Posterior vena cava (tissue), 2 donors: ENCODE data around the gene DYSF. TPM values are rescaled to one million over a fixed set of nuclear protein-coding genes. Genes with fewer than 3 reads are reported as not detected.

Experiments
- DNase-seq: peaks from one replicate; pipeline ENCODE4 v3.0.0-alpha.2; 2020; ENCODE audit warnings: low spot score
- intact Hi-C, 2 donors: fragments of 100-400 bp; cut with DNase I; formaldehyde crosslinking; loops; one replicate each; pipeline versions ENCODE4 v1.14.1 to v1.14.2; 2022 to 2023
- total RNA-seq, 2 donors: library from RNA; stranded (reverse); fragmentation: NEBNext Ultra II Directional; extraction: Animal tissue kit (Norgen Biotek cat#: 25700); gene quantifications; one replicate each; pipeline ENCODE4 v1.2.1, GENCODE V29; 2021
- donor health status: DM: yes; HTN: yes; CAD: no.
- donor health status: DM: yes; HTN: yes; CAD: no.

The DYSF gene
- total RNA-seq, 2 donors from 2014 or later, result 42.1 to 46.8 TPM

GRCh38 chr2:71694501-71695234 is 241.3 kb downstream of the DYSF start:
- no peak for DNase-seq
- intact Hi-C loops, result no loop called here

GRCh38 chr2:71695235-71696120 is 242.1 kb downstream of the DYSF start:
- intact Hi-C loops, result no loop called here
- DNase-seq, result peak; percentile 51

DNA sequence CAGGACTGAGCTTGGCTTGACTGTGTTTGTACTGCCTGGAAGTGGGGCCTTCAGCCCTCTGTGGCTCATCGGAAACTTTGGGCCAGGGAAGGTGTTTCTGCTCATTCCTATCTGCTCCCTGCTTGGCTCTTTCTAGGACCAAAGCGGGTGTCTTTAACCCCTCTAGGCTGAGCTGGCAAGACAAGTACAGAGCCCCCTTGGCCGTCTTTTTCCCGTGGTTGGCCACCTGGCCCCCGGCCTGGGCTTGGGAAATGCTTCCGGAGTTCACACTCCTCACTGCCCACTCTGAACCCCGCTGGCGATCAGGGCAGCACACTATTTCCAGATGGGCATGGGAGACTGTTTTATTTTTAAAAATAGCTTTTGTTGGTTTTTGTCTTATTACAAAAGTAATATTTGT is 243.0 kb downstream of the DYSF start:
- intact Hi-C loops, result no loop called here
- peak; percentile 72 for DNase-seq

DNA sequence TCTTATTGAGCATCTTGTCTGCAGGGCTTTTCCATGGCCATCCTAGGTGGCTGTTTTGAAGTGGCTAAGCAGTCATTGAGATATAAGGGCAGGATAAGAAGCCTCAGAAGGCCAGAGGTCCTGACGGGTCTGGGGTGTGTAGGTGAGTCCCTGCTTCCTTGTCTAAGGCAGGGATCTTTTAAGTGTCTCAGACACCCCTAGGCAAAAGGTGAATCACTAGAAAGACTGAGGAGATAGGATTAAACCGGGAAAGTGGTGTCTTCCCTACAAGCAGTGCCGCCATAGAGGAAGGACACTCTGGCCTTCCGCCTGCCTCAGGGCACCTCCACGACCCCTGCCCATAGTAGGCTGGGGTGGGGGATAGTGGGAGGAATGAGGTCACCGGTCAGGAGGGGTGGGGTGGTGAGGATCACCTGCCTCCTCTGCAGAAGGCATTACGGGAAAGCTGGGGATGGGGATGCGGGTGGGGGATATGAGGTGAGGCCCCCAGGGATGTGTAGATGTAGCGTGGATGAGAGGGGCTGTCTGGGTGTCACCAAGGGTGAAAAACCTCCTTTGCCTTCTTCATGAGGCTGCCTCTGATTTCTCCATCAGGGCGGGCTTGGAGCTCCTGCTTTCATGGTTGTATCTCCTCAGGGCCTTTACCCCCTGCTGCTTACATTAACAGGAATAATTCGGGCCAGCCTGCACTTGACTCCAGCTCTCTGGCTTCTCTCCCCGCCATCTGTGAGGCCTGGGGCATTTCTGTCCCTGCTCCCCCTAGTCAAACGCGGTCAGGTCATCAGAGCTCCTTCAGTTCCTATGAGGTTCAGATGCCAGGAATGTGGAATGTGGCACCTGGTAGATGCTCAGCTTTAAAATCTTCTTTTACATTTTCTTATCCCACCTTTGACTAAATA is 244.0 kb downstream of the DYSF start:
- intact Hi-C loops, result no loop called here
- DNase-seq, result peak; percentile 56

DNA sequence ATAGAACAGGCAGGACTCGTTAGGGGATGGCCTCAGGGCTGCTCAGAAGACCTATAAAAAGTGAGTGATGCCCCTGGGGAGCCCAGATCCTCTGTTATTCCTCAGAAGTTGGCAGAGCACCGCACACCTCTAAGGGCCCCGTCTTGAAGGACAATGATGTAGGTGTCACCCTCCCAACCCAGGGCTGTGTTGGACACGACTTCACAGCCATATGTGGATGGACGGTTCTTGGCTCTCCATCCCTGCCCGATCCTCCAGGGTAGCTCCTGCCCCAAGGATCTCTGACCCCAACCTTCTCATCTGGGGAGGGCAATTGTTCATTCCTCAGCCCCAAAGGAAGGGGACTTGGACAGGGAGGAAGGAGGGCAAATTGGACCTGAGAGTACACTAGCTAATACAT is 246.1 kb downstream of the DYSF start:
- peak; percentile 26 for DNase-seq
- intact Hi-C loops, result no loop called here

GRCh38 chr2:71700041-71700657 is 246.8 kb downstream of the DYSF start:
- peak; percentile 51 for DNase-seq
- intact Hi-C loops, result no loop called here

DNA sequence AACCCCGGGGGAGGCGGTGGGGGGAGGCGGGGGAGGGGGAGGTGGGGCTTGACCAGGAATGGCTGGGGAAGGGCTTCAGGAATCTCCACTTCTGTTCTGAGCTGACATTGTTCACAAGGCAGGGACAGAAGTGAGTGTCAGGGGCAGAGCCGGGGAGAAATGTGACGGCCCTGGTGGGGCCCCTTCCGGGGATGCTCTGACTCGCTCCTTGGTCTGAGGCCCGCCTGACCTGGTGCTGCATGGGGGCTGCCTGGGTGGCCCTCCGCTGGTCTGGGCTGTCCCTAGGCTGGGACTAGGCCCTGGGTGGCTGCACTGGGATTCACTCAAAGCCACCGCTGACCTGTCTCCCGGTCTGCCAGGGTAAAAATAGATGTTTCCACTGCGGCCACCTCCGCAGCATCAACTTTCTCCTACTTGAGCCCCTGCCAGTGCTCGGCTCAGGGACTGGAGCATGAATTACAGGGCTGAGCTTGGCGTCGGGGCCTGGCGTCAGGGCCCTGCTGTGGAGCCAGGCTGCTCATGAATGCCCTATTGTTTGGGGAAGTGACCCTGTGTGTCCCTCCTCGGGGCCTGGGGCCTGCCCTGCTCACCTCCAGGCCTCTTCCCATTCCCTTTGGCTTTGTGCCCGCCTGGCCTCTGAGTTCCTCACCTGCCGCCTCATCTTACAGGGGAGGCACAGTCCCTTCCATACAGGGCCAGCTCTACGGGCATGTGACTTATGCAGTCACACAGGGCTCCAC is 247.5 kb downstream of the DYSF start:
- intact Hi-C loops, result no loop called here

GRCh38 chr2:71702071-71702970 is 249.0 kb downstream of the DYSF start:
- DNase-seq, result peak; percentile 79
- intact Hi-C loops, result no loop called here

More for the DNA sequence above, 247.5 kb downstream of the DYSF start:
- peak; percentile 90 for DNase-seq

DNA sequence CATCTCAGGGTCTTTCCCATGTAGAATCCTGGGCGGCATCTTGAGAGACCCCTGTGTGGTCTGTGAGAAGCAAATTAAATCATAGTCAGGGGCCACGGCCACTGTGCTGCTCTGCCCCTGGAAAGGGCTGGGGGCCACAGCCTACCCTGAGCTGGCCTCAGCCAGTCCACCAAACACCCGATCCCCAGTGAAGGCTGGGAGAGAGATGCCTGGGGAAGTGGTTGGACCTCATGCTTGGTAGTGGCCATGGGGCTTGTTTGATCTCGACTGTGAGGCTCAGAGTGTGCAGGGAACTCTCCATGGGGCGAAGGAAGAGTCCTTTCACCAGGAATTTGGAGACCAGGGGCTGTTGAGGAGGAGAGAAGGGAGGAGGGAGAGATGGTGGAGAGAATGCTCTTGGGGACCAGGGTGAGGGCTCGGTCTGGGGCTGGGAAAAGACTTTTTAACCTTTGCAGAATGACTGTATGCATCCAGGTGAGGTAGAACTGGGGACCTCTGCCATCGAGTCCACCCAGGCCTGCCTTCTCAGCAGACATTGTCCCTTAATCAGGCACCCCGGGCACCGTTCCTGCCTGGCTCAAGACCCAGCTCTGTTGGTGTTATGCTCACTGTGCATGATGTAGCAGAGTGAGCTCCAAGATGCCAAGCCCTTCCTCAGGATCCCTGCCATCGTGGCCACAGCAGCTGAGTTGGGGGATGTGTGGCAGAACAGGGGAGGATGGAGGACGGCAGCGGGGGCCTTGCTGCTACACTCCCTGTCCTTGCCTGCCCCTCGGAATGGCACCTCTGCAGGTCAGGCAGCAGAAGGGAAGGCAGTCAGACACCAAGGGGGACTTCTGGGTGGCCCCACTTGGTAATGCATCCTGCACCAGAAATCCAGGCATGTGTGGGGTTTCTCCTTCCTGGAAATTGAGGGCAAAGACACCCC is 249.9 kb downstream of the DYSF start:
- intact Hi-C loops, result no loop called here
- DNase-seq, result peak; percentile 57

GRCh38 chr2:71704131-71704561 is 250.8 kb downstream of the DYSF start:
- intact Hi-C loops, result no loop called here

GRCh38 chr2:71704688-71705087 is 251.3 kb downstream of the DYSF start:
- intact Hi-C loops, result no loop called here

More at GRCh38 chr2:71704131-71704561, 250.8 kb downstream of the DYSF start:
- DNase-seq, result peak; percentile 69

DNA sequence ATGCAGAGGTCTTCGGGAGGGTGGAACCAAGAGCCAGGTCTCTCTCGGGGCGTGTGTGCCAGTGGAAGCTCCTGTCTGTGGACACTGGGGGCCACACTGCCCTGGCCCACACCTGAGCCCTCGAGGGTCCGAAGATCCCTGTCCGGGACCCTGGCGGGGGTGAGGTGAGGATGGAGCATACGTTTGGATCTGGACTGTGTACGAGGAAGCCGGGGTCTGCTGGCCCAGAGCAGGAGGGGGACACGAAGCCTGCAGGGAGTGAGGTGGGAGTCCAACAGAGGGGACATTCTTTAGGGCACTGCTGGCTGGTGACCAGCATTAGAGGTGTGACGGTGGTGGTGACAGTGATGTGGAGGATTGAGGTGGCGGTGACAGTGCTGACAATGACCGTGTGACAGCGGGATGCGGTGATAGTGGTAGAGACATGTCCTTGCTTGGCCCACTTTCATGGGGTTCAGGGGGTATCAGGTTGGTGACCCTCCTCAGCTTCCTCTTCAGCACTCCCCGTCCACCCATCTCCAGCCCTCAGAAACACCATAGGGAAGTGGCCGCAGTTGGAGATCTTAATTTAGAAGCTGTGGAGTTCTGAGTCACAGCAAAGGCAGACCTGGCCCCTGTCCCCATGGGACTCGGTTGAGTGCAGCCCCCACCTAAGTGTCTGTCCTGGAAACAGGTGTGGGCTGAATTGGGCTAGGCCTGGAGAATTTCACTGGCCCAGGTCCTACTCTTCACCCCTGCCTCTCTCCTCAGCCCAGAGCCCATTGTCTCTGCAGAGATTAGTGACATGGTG is 252.0 kb downstream of the DYSF start:
- intact Hi-C loops, result no loop called here
- DNase-seq, result peak; percentile 68

More at GRCh38 chr2:71704688-71705087, 251.3 kb downstream of the DYSF start:
- peak; percentile 37 for DNase-seq

- intact Hi-C loops, result no loop called here
- DNase-seq, result peak; percentile 66
These were observed 252.8 kb downstream of the DYSF start for GRCh38 chr2:71706121-71706520.

DNA sequence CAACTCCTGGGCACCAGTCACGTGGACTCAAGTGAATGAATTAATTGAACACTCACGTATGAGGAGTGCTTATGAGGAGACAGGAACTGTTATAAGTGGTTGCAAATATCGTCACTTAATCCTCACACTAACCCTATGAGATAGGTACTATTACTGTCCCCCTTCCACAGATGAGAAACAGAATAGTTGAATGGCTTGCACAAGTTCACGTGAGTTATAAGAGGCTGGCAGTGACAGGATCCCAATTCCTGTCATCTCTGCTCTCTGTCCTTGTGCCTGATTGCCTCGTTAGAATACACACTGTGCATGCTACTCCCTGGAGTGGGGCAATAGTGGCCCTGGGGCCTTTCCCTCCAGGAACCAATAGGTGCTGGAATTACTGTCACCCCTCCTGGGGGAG is 253.5 kb downstream of the DYSF start:
- DNase-seq, result peak; percentile 26
- intact Hi-C loops, result no loop called here

DNA sequence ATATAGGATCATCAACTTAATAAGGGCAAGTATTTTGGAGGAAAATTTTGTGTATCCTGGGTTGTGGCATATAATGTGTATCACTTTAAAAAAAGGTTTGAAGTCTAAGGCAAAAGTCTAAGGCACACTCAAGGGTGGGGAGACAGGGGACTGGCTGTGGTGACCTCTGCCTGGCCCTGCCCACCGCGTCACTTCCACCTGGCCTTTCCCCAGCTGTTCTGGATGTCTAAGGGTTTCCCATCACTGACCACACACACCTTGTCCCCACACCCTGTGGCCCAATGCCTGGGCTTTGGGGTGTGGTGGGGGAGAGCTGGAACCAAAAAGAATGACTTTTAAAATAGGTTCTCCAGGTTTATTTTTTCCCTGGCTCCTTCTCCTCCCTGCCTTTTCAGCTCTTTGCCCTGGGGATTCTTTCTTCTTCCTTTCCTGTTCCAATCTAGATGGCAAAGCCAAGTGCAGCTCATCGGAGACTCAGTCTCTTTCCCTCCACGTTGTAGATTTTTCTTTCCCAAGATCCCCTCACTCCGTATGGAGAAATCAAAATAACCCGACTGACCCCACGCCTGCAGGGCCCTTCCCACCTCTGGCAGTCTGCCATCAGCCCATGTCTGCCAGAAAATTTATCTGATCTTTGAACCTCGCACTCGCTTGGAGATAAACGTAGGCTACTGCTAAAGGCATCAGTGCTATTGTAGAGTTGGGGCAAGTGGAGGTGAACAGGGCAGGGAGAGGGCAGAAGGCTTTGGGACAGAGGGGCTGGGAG is 257.2 kb downstream of the DYSF start:
- peak; percentile 41 for DNase-seq
- intact Hi-C loops, result loop anchor here in 1 of 2 donors (5.0 kb wide), 1 partner anchor 87 kb away; no protein-coding TSS in a partner anchor
